GM23338 (cell line): ENCODE data around the gene PPARD. TPM values are rescaled to one million over a fixed set of nuclear protein-coding genes. Genes with fewer than 3 reads are reported as not detected.

Source experiments
- ATAC-seq: fragments of 200-7000 bp; cut with Tn5 transposase; 3 replicates; pipeline ENCODE4 v1.9.1; 2020
- DNase-seq: peaks from one replicate; pipeline ENCODE4 v3.0.0-alpha.2; 2015; ENCODE audit warnings: low spot score
- H2AFZ ChIP-seq: fragments of 200-600 bp; sonication (generic); 2 replicates; pipeline ENCODE4 v1.8.0; 2016; ENCODE audit warnings: antibody characterized with exemption, mild to moderate bottlenecking, moderate library complexity
- H3F3A ChIP-seq: fragments of 200-600 bp; sonication (generic); replicated peaks from 2 replicates; pipeline ENCODE4 v1.8.0; 2017; ENCODE audit warnings: antibody characterized with exemption, mixed run types, low read depth
- H3K27ac ChIP-seq: fragments of 200-600 bp; sonication (generic); 2 replicates; pipeline ENCODE4 v1.6.1; 2016; ENCODE audit warnings: low read depth
- H3K27me3 ChIP-seq: fragments of 200-600 bp; sonication (generic); 2 replicates; pipeline ENCODE4 v1.8.0; 2016; ENCODE audit warnings: mild to moderate bottlenecking, mixed run types, moderate library complexity; ENCODE audit not compliant: insufficient read depth
- H3K36me3 ChIP-seq: fragments of 200-600 bp; sonication (generic); 2 replicates; pipeline ENCODE4 v1.8.0; 2016; ENCODE audit warnings: mild to moderate bottlenecking; ENCODE audit not compliant: insufficient read depth
- H3K4me1 ChIP-seq: fragments of 200-600 bp; sonication (generic); 2 replicates; pipeline ENCODE4 v1.8.0; 2016; ENCODE audit warnings: mild to moderate bottlenecking, moderate library complexity; ENCODE audit not compliant: insufficient read depth
- H3K4me2 ChIP-seq: fragments of 200-600 bp; sonication (generic); 2 replicates; pipeline ENCODE4 v1.7.1; 2017; ENCODE audit warnings: mixed run types
- H3K4me3 ChIP-seq: fragments of 200-600 bp; sonication (generic); 2 replicates; pipeline ENCODE4 v1.6.1; 2016; ENCODE audit warnings: mixed run types
- H3K79me2 ChIP-seq: fragments of 200-600 bp; sonication (generic); replicated peaks from 2 replicates; pipeline ENCODE4 v1.8.0; 2017; ENCODE audit warnings: mild to moderate bottlenecking; ENCODE audit not compliant: insufficient read depth
- H3K9me2 ChIP-seq: fragments of 200-600 bp; sonication (generic); 2 replicates; pipeline ENCODE4 v1.8.0; 2017; ENCODE audit not compliant: insufficient read depth
- H4K20me1 ChIP-seq: fragments of 200-600 bp; sonication (generic); replicated peaks from 2 replicates; pipeline ENCODE4 v1.8.0; 2017; ENCODE audit warnings: mild to moderate bottlenecking; ENCODE audit not compliant: insufficient read depth
- H3K27ac Mint-ChIP-seq: 2 replicates; pipeline ENCODE4 v1.8.0; 2020; ENCODE audit warnings: inconsistent platforms, mild to moderate bottlenecking, moderate library complexity, mixed read lengths
- H3K27me3 Mint-ChIP-seq: 3 replicates; pipeline ENCODE4 v1.8.0; 2022; ENCODE audit warnings: low read depth, mild to moderate bottlenecking, moderate library complexity, mixed read lengths, inconsistent platforms; ENCODE audit not compliant: insufficient read depth, poor library complexity
- H3K36me3 Mint-ChIP-seq: 3 replicates; pipeline ENCODE4 v1.8.0; 2021; ENCODE audit warnings: low read depth, mild to moderate bottlenecking, inconsistent platforms, moderate library complexity, mixed read lengths
- H3K4me1 Mint-ChIP-seq: 3 replicates; pipeline ENCODE4 v1.8.0; 2020; ENCODE audit warnings: mild to moderate bottlenecking, inconsistent platforms, mixed read lengths
- H3K4me3 Mint-ChIP-seq: 3 replicates; pipeline ENCODE4 v1.8.0; 2021; ENCODE audit warnings: moderate library complexity, mild to moderate bottlenecking, inconsistent platforms, mixed read lengths
- H3K9me3 Mint-ChIP-seq: 3 replicates; pipeline ENCODE4 v1.8.0; 2020; ENCODE audit warnings: moderate library complexity, mild to moderate bottlenecking, inconsistent platforms, mixed read lengths
- CREB1 ChIP-seq: fragments of 250-450 bp; sonication (Bioruptor Pico); IDR thresholded peaks from 2 replicates; pipeline ENCODE4 v1.5.0; 2020; ENCODE audit warnings: low read depth, mild to moderate bottlenecking, moderate library complexity
- CTCF ChIP-seq, 2 experiments: fragments of 200-600 bp in 1 of 2; sonication (generic) in 1 of 2; conservative IDR thresholded peaks; 2 replicates each; pipeline versions ENCODE4 v1.5.1 to v1.6.1; 2016 to 2017; ENCODE audit warnings: antibody characterized with exemption in 2 of 2, low read depth in 2 of 2, mild to moderate bottlenecking in 2 of 2, moderate library complexity in 1 of 2
- EZH2 ChIP-seq: fragments of 200-600 bp; sonication (generic); IDR thresholded peaks from one replicate; pipeline ENCODE4 v1.8.0; 2017; ENCODE audit warnings: antibody characterized with exemption, mild to moderate bottlenecking, low read depth; ENCODE audit not compliant: unreplicated experiment
- EZH2phosphoT487 ChIP-seq: fragments of 200-600 bp; sonication (generic); IDR thresholded peaks from one replicate; pipeline ENCODE4 v1.8.1; 2018; ENCODE audit warnings: antibody characterized with exemption; ENCODE audit not compliant: unreplicated experiment
- JUNB ChIP-seq: IDR thresholded peaks from one replicate; pipeline ENCODE4 v1.6.1; 2016; ENCODE audit warnings: antibody characterized with exemption; ENCODE audit not compliant: unreplicated experiment
- NANOG ChIP-seq: IDR thresholded peaks from 2 replicates; pipeline ENCODE4 v1.6.1; 2016; ENCODE audit warnings: antibody characterized with exemption, borderline replicate concordance
- POLR2AphosphoS5 ChIP-seq: IDR thresholded peaks from 2 replicates; pipeline ENCODE4 v1.6.1; 2016; ENCODE audit warnings: antibody characterized with exemption, low read depth
- STAT1 ChIP-seq: IDR thresholded peaks from one replicate; pipeline ENCODE4 v1.6.1; 2016; ENCODE audit warnings: antibody characterized with exemption; ENCODE audit not compliant: unreplicated experiment
- ZNF114 ChIP-seq: fragments of 250-450 bp; sonication (Bioruptor Pico); IDR thresholded peaks from 2 replicates; pipeline ENCODE4 v1.5.0; 2020; ENCODE audit warnings: mild to moderate bottlenecking, moderate library complexity
- ZNF331 ChIP-seq: fragments of 250-450 bp; sonication (Bioruptor Pico); IDR thresholded peaks from 2 replicates; pipeline ENCODE4 v1.5.0; 2020; ENCODE audit warnings: low read depth, mild to moderate bottlenecking, moderate library complexity
- polyA plus RNA-seq: library from polyadenylated mRNA; unstranded; fragments of >200 nt; fragmentation: Nextera tagmentation; extraction: Ambion mirVana; gene quantifications from 2 replicates; pipeline ENCODE4 v1.2.1, GENCODE V29; 2016
- total RNA-seq: library from RNA; depleted of rRNA; stranded (reverse); fragments of >200 nt; shearing (Covaris generic); gene quantifications from 2 replicates; pipeline ENCODE4 v1.2.3, GENCODE V29; 2014
- TF ChIP-seq, protein P1 (sequence below): fragments of 250-450 bp; sonication (Bioruptor Pico); IDR thresholded peaks from 2 replicates; pipeline ENCODE4 v1.5.0; 2020; ENCODE audit warnings: mild to moderate bottlenecking, moderate library complexity
- TF ChIP-seq, protein P2 (sequence below): IDR thresholded peaks from 2 replicates; pipeline ENCODE4 v1.6.1; 2016; ENCODE audit warnings: antibody characterized with exemption
- TF ChIP-seq, protein P3 (sequence below): IDR thresholded peaks from one replicate; pipeline ENCODE4 v1.6.1; 2018; ENCODE audit warnings: antibody characterized with exemption; ENCODE audit not compliant: unreplicated experiment

The PPARD gene
- total and polyA plus RNA-seq, 2 experiments from 2014 or later = 5.1 to 9.7 TPM

- Histone ChIP-seq H3K27ac (no peak overlapping the region), H2AFZ (no peak overlapping the region), H3K27me3 (no peaks in the 10 kb centered on the region), H4K20me1 (peaks cover 3% of the 10 kb centered on the region; the same call in 1 of the 2 replicates), H3K9me2 (no peaks in the 10 kb centered on the region), H3K36me3 (no peaks in the 10 kb centered on the region), H3F3A (no peaks in the 10 kb centered on the region), H3K79me2 (peaks cover 3% of the 10 kb centered on the region; the same call in 1 of the 2 replicates), H3K4me2 (no peak overlapping the region), H3K4me3 (no peak overlapping the region), H3K4me1 (peaks cover 26% of the 10 kb centered on the region)
- TF ChIP-seq, protein P1, sequence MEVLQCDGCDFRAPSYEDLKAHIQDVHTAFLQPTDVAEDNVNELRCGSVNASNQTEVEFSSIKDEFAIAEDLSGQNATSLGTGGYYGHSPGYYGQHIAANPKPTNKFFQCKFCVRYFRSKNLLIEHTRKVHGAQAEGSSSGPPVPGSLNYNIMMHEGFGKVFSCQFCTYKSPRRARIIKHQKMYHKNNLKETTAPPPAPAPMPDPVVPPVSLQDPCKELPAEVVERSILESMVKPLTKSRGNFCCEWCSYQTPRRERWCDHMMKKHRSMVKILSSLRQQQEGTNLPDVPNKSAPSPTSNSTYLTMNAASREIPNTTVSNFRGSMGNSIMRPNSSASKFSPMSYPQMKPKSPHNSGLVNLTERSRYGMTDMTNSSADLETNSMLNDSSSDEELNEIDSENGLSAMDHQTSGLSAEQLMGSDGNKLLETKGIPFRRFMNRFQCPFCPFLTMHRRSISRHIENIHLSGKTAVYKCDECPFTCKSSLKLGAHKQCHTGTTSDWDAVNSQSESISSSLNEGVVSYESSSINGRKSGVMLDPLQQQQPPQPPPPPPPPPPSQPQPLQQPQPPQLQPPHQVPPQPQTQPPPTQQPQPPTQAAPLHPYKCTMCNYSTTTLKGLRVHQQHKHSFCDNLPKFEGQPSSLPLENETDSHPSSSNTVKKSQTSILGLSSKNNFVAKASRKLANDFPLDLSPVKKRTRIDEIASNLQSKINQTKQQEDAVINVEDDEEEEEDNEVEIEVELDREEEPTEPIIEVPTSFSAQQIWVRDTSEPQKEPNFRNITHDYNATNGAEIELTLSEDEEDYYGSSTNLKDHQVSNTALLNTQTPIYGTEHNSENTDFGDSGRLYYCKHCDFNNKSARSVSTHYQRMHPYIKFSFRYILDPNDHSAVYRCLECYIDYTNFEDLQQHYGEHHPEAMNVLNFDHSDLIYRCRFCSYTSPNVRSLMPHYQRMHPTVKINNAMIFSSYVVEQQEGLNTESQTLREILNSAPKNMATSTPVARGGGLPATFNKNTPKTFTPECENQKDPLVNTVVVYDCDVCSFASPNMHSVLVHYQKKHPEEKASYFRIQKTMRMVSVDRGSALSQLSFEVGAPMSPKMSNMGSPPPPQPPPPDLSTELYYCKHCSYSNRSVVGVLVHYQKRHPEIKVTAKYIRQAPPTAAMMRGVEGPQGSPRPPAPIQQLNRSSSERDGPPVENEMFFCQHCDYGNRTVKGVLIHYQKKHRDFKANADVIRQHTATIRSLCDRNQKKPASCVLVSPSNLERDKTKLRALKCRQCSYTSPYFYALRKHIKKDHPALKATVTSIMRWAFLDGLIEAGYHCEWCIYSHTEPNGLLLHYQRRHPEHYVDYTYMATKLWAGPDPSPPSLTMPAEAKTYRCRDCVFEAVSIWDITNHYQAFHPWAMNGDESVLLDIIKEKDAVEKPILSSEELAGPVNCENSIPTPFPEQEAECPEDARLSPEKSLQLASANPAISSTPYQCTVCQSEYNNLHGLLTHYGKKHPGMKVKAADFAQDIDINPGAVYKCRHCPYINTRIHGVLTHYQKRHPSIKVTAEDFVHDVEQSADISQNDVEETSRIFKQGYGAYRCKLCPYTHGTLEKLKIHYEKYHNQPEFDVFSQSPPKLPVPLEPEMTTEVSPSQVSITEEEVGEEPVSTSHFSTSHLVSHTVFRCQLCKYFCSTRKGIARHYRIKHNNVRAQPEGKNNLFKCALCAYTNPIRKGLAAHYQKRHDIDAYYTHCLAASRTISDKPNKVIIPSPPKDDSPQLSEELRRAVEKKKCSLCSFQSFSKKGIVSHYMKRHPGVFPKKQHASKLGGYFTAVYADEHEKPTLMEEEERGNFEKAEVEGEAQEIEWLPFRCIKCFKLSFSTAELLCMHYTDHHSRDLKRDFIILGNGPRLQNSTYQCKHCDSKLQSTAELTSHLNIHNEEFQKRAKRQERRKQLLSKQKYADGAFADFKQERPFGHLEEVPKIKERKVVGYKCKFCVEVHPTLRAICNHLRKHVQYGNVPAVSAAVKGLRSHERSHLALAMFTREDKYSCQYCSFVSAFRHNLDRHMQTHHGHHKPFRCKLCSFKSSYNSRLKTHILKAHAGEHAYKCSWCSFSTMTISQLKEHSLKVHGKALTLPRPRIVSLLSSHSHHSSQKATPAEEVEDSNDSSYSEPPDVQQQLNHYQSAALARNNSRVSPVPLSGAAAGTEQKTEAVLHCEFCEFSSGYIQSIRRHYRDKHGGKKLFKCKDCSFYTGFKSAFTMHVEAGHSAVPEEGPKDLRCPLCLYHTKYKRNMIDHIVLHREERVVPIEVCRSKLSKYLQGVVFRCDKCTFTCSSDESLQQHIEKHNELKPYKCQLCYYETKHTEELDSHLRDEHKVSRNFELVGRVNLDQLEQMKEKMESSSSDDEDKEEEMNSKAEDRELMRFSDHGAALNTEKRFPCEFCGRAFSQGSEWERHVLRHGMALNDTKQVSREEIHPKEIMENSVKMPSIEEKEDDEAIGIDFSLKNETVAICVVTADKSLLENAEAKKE (CRISPR knock-in tag) = no peak
- TF ChIP-seq CREB1 (CRISPR knock-in tag) (no peak), JUNB (no peak), EZH2 (no peak), POLR2AphosphoS5 (no peak), NANOG (no peak), EZH2phosphoT487 (no peak), ZNF331 (no peak), CTCF (conservative IDR thresholded peaks at IDR 0.05; ENCODE audit: low read depth in 2 of 2) (no peak), ZNF114 (no peak), STAT1 (no peak)
- TF ChIP-seq, protein P2, sequence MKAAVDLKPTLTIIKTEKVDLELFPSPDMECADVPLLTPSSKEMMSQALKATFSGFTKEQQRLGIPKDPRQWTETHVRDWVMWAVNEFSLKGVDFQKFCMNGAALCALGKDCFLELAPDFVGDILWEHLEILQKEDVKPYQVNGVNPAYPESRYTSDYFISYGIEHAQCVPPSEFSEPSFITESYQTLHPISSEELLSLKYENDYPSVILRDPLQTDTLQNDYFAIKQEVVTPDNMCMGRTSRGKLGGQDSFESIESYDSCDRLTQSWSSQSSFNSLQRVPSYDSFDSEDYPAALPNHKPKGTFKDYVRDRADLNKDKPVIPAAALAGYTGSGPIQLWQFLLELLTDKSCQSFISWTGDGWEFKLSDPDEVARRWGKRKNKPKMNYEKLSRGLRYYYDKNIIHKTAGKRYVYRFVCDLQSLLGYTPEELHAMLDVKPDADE = no peak
- TF ChIP-seq, protein P3, sequence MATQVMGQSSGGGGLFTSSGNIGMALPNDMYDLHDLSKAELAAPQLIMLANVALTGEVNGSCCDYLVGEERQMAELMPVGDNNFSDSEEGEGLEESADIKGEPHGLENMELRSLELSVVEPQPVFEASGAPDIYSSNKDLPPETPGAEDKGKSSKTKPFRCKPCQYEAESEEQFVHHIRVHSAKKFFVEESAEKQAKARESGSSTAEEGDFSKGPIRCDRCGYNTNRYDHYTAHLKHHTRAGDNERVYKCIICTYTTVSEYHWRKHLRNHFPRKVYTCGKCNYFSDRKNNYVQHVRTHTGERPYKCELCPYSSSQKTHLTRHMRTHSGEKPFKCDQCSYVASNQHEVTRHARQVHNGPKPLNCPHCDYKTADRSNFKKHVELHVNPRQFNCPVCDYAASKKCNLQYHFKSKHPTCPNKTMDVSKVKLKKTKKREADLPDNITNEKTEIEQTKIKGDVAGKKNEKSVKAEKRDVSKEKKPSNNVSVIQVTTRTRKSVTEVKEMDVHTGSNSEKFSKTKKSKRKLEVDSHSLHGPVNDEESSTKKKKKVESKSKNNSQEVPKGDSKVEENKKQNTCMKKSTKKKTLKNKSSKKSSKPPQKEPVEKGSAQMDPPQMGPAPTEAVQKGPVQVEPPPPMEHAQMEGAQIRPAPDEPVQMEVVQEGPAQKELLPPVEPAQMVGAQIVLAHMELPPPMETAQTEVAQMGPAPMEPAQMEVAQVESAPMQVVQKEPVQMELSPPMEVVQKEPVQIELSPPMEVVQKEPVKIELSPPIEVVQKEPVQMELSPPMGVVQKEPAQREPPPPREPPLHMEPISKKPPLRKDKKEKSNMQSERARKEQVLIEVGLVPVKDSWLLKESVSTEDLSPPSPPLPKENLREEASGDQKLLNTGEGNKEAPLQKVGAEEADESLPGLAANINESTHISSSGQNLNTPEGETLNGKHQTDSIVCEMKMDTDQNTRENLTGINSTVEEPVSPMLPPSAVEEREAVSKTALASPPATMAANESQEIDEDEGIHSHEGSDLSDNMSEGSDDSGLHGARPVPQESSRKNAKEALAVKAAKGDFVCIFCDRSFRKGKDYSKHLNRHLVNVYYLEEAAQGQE = no peak
- DNase-seq = no peak
- H3K36me3 Mint-ChIP-seq = no peaks in the 10 kb centered on the region
- H3K9me3 Mint-ChIP-seq = no peaks in the 10 kb centered on the region
- no peak overlapping the region for H3K4me3 Mint-ChIP-seq
- H3K27ac Mint-ChIP-seq = no peak overlapping the region
- ATAC-seq = no peak
- H3K4me1 Mint-ChIP-seq = peaks cover 38% of the 10 kb centered on the region
- peaks cover 3% of the 10 kb centered on the region for H3K27me3 Mint-ChIP-seq
Measured at GRCh38 chr6:35362200-35362599, 19.8 kb downstream of the PPARD start.
